ENCODE data around the gene KCNIP3.

Gene KCNIP3

GRCh38 chr2:95297639-95298395 is 670 bp downstream of the KCNIP3 start:
- DNase-seq, result no peak

- no peak for DNase-seq
Observed at GRCh38 chr2:95298486-95299111, 1.5 kb downstream of the KCNIP3 start.

GRCh38 chr2:95299961-95300360 is 2.8 kb downstream of the KCNIP3 start:
- DNase-seq, result no peak

- no peak for DNase-seq
Observed at GRCh38 chr2:95300450-95300849, 3.3 kb downstream of the KCNIP3 start.

GRCh38 chr2:95301186-95301585 is 4.0 kb downstream of the KCNIP3 start:
- no peak for DNase-seq

GRCh38 chr2:95301876-95302641 is 4.9 kb downstream of the KCNIP3 start:
- no peak for DNase-seq

GRCh38 chr2:95303191-95303919 is 6.2 kb downstream of the KCNIP3 start:
- DNase-seq, result no peak

GRCh38 chr2:95305380-95306061 is 8.4 kb downstream of the KCNIP3 start:
- DNase-seq, result no peak

GRCh38 chr2:95306336-95306895 is 9.3 kb downstream of the KCNIP3 start:
- DNase-seq, result no peak

GRCh38 chr2:95307036-95307435 is 9.9 kb downstream of the KCNIP3 start:
- no peak for DNase-seq

- no peak for DNase-seq
Observed at GRCh38 chr2:95307878-95308277, 10.7 kb downstream of the KCNIP3 start.

GRCh38 chr2:95308426-95308990 is 11.4 kb downstream of the KCNIP3 start:
- no peak for DNase-seq

GRCh38 chr2:95309599-95309998 is 12.5 kb downstream of the KCNIP3 start:
- DNase-seq, result no peak

- DNase-seq, result no peak
Observed at GRCh38 chr2:95310216-95310615, 13.1 kb downstream of the KCNIP3 start.

- DNase-seq, result no peak
Observed at GRCh38 chr2:95310651-95311050, 13.5 kb downstream of the KCNIP3 start.

- DNase-seq, result no peak
Observed at GRCh38 chr2:95311815-95312542, 14.8 kb downstream of the KCNIP3 start.

GRCh38 chr2:95312543-95313201 is 15.5 kb downstream of the KCNIP3 start:
- DNase-seq, result no peak

GRCh38 chr2:95313296-95314131 is 16.4 kb downstream of the KCNIP3 start:
- no peak for DNase-seq

- DNase-seq, result no peak
Observed at GRCh38 chr2:95314598-95314963, 17.4 kb downstream of the KCNIP3 start.

Measured in CD4-positive, alpha-beta T cell treated with Interleukin-17A for 1 hour (primary cell).